SKM-1 treated with dmso at 0.1 percent for 144 hours (cell line): ENCODE data around the gene GRK5.

Experiments used
- DNase-seq: peaks from one replicate; lab custom pipeline; 2025; ENCODE audit not compliant: unreplicated experiment; lab: John Stamatoyannopoulos, UW

The GRK5 gene

GRCh38 chr10:119292968-119293760, 85.8 kb downstream of the GRK5 start:
- no peak for DNase-seq

DNA sequence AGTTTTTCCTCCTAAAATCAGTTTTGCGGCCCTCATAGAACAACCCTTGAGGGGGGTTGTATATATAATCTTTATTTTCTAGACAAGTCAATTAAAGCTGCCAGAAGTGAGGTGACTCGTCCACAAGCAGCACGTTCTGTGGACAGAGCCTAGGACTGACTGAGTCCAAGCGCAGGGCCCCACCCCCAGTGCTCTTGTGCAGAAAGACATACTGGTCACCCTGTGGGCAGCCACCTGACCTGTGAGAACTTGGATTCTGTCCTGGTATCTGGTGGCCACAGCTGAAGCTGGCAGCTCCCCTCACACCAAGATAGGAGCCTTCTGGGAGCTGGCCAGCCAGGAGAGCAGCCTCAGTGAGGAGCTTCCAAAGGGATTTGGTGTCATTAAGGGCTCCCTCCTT, 89.3 kb downstream of the GRK5 start:
- DNase-seq = no peak

DNA sequence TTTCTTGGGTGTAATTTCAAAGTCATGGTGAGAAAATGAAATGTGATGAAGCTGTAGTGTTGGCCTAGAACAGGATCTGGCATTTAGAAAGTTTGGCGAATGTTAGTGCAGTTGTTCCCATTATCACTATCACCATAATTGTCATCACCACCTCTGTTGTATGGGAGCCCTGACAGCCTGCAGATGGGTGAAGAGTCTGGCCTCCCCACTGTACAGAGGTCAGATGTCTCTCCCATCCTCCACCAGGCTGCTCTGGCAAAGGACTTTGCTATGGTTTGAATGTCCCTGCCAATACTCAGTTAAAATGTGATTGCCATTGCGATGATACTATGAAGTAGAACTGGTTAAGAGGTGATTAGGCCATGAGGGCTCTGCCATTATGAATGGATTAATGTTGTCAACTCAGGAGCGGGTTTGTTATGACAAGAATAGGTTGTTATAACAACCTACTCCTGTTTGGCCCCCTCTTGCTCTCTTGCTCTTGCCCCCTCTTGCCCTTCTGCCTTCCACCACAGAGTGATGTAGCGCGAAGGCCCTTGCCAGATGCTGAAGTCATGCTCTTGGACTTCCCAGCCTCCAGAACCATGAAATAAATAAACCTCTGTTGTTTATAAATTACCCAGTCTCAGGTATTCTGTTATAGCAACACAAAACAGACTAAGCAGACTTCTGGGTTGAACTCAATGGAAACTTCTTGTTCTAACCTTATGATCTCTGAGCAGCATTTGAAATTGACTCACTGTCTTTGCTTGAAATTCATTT, 90.0 kb downstream of the GRK5 start:
- DNase-seq = no peak

DNA sequence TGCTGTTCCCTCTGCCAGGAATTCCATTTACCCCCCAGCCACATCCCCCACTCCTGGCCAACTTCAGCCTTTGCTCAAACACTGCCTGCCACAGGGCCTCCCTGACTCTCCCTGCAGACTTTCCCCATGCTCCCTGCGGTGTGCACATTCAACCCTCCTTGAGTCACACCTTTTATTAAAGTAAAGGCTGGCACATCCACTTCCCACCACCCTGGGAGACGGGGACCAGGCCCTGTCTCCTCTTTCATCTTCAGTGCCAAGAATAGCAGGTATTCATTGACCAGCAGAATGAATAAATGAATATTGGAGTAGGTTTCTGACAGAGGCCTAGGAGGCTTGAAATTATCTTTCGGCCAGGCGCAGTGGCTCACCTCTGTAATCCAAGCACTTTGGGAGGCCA, 91.4 kb downstream of the GRK5 start:
- no peak for DNase-seq

- DNase-seq = peak; percentile 23
Observed at GRCh38 chr10:119299531-119299930, 92.2 kb downstream of the GRK5 start.

DNA sequence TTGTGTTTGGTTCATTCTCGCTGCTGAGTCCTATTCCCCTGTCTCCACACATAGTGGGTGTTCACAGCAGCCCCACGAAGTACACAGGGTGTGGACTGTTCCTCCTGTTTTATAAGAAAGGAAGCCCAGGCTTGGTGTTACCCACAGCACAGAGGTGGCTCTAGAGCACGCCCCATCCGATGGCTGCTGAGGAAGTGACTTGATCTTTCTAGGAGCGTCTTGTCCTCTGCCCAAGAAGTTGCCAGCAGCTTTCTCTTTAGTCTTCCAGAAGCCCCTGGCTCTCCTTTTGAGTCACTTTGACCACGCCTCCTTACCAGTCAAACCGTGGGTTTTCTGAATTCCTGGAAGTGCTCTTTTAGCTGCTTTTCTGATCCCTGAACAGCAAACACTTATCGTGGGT, 94.0 kb downstream of the GRK5 start:
- DNase-seq = no peak

DNA sequence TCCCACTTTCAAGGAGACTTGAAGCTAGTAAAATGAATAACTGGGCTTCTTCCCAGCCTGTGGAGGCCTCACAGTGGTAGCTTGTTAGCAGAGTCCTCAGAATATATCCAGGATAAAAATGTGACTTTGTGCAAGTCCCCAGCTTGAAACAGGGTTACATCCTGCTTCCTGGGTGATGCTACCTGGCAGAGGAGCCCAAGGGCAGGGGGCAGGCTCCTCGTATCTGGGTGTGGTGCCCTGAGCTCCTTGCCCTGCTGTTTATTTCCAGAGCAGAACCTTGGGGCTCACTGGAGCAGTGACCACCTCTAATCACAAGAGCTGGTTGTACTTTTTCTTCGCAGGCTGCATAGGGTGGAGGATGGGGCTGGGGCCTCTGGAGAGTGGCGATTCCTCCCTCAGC, 94.8 kb downstream of the GRK5 start:
- no peak for DNase-seq

GRCh38 chr10:119302591-119303253, 95.4 kb downstream of the GRK5 start:
- DNase-seq = no peak

DNA sequence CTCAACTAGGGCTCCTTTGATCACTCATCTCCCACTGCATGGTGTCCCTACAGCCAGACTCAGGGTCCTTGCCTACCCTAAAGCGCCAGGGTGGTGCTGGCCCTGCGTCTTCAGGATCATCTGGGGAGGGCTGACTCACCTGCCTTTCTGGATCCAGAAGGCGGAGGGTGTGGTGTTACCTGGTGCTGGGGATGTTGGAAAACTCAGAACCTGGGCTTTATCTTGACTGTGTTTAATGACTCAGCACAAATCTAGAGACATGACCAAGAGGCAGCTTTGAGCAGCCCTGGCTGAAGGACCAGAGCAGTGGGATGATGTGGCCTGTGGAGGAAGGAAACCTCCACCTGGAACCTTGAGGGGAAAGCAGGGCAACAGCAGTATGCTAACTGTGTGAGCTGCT, 96.5 kb downstream of the GRK5 start:
- DNase-seq = no peak

DNA sequence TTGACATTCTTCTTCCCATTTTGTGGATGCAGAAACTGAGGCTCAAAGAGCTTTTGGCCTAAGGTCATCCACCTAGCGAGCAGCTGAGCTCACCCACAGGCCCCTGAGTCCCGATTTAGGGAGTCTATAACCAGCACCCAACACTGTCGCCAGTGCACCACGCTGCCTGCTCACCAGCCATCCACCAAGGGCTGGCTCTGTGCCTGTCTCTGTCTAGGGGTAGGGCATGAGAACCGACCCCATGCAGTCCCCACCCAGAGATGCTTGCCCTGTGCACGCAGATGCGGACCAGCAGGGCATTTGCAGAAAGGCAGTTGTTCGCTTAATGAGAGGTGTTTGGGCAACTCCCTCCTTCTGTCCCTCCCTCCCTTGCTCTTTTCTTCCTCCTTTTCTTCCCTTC, 97.2 kb downstream of the GRK5 start:
- no peak for DNase-seq

- DNase-seq = peak; percentile 67
Observed at GRCh38 chr10:119305860-119306513, 98.6 kb downstream of the GRK5 start.

GRCh38 chr10:119306514-119306951, 99.2 kb downstream of the GRK5 start:
- DNase-seq = peak; percentile 45

GRCh38 chr10:119306986-119307392, 99.6 kb downstream of the GRK5 start:
- DNase-seq = no peak

- no peak for DNase-seq
Observed at GRCh38 chr10:119308089-119308488, 100.7 kb downstream of the GRK5 start.

DNA sequence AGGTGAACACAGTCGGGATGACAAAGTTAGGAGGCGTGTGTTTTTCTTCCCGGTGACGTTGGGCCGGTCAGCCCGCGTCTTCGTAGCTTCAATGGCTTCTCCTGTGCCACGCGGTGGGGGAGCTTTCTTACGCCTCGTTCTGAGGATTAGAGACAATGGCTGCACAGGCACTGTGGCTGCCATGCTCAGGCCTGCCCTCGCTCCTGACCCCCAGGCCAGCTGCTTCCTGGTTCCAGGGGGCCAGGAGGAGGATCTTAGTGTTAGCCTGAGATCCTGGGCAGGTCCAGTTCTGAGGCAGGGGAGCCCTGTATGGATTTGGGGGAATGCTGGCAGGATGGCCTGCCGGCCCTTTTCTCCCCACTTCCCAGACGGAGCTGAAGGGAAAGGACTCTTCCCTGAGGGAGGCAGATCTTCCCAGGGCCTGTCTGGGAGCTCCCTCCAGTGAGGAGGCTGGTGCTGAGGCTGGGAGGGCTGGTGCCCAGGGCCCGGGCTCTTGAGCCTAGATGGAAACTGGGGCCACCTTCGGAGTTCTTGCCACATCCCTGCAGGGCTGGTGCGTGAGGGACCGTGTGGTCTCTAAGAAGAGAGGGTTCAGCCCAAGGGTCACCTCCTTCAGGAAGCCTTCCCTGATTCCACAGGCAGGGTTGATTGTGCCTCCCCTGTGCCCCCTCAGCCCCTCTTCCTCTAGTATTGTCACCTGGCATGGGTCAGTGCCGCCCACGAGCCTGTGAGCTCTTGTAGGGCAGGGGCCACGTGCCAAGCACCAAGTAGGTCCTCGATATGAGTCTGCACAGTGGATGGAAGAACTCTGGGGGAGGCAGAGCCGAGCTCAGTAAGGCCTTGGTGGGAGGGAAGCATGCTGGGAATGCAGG, 101.4 kb downstream of the GRK5 start:
- DNase-seq = no peak

DNA sequence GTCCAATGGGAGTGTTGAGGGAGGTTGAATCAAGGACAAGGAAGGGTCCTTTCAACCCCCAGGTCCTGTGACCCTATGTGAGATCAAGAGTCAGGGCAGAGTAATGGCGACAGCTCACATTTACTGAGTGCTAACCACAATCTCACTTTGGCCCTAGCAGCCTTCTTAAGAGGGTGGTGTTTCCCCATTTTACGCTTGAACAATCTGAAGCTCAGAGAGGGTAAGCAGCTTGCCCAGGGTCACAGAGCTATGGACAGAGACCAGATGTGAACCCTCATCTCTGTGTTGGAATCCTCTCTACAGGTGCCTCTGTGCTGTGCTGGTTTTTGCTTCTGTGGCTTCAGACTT, 102.0 kb downstream of the GRK5 start:
- no peak for DNase-seq

GRCh38 chr10:119310806-119311205, 103.4 kb downstream of the GRK5 start:
- no peak for DNase-seq

- DNase-seq = no peak
Observed at GRCh38 chr10:119312241-119312640, 104.9 kb downstream of the GRK5 start.

DNA sequence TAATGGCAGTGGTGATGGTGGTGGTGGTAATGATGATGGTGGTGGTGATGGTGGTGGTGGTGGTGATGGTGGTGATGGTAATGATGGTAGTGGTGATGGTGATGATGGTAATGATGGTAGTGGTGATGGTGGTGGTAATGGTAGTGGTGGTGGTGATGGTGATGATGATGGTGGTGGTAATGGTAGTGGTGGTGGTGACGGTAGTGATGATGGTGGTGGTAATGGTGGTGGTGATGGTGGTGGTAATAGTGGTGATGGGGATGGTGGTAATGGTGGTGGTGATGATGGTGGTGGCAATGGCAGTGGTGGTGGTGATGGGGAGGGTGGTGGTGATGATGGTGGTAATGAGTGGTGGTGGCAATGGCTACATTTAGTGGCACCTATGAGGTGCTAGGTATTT, 105.7 kb downstream of the GRK5 start:
- DNase-seq = no peak

DNA sequence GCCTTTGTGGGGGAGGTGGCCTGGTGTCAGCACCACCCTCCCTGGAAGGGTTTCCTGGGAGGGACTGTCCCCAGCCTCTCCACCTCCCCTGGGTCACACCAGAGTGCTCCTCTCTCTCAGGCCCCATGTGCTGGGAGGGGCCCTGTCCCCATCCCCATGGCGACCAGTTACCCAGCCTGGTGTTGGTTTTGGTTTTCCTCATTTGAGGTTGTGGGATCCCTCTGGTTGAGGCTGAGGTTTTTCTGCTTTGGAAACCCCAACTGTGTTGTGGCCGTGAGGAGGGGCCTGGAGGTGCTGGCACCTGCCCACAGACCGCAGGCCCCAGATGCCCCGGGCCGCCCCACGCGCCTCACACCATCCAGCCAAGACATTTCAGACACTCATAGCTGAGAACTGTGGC, 106.3 kb downstream of the GRK5 start:
- DNase-seq = peak; percentile 27

DNA sequence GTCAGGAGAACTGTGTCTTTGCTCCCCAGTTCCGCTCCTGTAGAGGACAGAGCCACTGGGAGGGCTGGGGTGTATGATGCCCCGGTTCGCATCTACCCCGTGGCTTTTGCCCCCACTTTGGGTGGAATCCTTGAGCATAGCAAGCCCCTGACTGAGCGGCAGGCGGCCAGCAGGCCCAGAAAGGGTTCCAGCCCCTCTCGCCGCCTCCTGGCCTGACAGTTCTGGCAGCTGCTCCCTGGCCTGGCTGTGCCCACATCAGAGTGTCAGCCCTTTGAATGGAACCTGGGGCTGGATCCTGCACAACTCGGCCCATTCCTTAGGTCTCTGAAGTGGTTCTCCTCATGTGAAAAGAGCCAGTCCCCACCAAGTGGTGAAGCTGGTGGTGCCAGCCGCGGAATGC, 106.7 kb downstream of the GRK5 start:
- DNase-seq = no peak
